Fibroblast of skin of abdomen (primary cell): ENCODE results near the gene DAB2IP.

ENCODE experiments used
- DNase-seq: peaks from one replicate; pipeline ENCODE4 v3.0.0-alpha.2; 2013

DAB2IP gene

DNA sequence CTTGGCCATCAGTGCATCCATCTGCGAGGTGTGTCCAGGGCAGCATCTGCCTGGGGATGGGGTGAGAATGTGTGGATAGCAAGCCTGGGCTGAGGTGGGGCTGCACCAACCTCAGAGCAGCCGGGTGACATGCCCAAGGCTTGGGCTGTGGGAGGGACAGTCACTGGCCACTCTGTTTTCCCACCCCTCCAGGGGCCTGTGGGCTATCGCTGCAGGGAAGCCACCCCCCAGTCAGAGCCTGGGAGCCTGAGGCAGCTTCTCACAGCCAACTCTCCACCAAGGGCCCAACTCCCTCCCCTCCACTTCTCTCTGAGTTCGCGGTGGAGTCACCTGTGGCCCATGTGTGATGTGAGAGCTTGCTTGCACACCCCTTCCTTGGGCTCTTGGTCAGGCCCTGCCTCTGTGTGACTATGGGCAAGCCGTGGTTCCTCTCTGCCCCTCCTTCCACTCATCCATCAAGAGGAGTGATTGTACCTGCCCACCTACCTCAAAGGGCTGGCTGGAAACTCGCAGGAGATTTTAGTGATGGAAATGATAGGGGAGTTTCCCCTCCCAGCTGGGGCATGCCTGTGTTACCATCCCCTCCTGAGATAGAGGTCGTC lies 54.8 kb downstream of the DAB2IP start:
- DNase-seq: no peak

- no peak for DNase-seq
These were observed 56.3 kb downstream of the DAB2IP start for GRCh38 chr9:121707477-121708424.

DNA sequence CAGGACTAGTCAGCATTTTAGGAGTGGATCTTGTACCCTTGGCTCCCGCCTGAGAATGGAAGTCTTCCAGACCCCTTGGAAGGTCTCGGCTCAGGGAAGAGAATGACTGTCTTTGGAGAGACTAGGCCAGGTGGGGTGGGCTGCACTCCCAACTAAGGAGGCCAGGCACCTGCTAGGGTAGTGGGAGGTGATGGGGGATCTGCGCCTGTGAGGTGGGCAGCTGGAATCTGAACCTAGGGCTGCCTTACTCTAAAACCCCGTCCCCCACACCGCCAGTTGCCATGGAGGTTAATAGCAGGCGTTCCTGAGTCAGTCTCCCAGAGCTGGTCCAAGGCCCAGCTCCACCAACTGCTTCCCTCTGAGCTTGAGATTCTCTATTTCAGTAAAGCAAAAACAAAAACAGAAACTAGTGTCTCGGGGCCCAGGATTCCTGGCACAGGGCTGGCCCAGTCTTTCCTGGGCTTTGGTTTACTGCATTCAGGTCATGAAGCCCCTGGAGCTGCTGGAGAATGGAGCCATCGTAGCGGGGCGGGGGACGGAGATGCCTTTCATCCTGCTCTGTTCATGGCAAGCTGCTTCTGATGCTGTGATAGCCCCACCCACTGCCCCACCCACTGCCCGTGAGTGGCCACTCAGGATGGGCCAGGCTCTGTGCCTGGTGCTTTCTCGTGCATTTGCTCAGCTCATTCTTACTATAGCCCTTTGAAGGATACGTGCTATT lies 57.5 kb downstream of the DAB2IP start:
- no peak for DNase-seq

- no peak for DNase-seq
These were observed 58.4 kb downstream of the DAB2IP start for GRCh38 chr9:121709798-121710197.

DNA sequence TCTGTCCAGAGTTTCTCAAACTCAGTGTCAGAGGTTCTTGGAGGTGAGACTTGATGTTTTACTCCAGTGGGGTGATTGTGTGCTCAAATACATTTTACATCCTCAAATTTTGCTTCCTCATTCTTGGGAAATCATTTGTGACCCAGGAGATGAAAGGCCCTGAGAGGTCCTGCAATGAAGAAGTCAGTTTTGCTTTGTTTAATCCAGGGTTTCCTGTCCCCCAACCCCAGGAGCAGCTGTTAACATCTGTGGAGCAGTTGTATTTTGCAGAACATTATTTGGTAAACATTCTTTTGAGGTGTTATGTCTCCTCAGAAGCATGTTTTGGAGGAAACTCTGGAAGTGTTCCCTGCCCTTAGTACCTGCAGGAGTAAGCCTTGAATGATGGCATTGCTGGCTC lies 59.8 kb downstream of the DAB2IP start:
- DNase-seq: no peak

DNA sequence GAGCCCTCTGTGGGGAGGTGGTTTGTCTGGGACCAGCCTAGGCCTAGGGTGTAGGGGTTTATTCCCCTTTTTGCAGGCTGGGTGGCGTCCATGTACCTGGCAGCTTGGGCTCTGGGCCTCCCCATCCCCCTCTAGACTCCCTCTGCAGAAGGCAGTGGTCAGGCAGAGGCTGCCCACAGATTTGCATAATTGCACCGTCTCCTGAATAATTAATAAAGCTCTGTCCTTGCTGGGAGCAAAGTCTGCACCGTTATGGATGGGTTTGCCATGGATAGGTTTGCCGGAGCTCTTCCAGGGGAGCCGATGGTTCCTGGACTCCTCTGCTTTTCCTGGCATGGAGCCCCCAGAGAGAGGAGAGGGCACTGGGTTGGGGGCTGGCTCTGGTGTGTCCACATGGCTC lies 60.4 kb downstream of the DAB2IP start:
- no peak for DNase-seq

GRCh38 chr9:121713400-121714070 lies 62.1 kb downstream of the DAB2IP start:
- DNase-seq: no peak

DNA sequence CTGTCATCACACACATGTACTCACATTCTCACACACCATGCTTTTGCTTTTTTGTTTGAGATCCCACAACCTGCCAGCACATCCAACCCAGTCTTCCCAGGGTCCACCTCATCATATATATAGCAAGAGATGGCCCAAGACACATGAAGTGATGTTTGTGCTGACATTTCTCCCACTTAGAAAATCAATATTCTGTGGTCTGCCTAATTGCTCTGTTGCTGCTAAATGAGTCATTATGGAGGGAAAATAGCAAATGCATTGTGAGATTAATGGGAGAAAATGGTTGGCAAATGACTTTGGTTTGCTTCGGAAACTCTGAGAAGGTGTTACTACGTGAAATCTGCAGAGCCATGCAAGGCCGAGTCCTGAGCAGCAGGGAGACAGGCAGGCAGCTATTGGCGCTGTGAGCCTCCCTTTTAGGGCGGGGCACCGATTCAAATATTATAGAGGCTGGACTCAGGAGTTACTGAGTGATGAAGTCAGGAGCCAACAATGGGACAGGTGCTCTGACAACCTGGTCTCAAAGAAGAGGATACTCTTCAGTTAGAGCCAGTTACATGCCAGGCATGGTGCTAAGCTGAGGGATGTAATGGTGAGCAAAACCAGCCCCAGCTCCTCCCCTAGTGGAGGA lies 62.8 kb downstream of the DAB2IP start:
- DNase-seq: no peak

DNA sequence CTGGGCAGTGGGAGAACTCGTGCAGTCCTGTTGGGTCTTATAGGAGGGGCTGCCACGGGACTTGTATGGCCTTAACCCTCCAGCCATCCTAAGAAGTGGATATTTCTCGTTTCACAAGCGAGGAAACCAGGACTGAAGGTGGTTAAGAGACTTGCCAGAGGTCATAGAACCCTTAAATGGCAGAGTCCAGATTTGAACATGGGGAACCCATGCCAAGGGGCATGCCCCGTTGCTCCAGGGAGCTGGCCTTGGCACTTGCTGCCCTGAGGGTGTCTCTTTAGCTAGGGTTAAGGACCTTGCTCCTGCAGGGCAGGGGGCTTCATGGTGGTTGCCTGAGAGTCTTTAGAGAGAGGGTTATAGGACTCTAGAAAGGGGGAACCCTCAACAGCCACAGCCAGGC lies 63.4 kb downstream of the DAB2IP start:
- no peak for DNase-seq

DNA sequence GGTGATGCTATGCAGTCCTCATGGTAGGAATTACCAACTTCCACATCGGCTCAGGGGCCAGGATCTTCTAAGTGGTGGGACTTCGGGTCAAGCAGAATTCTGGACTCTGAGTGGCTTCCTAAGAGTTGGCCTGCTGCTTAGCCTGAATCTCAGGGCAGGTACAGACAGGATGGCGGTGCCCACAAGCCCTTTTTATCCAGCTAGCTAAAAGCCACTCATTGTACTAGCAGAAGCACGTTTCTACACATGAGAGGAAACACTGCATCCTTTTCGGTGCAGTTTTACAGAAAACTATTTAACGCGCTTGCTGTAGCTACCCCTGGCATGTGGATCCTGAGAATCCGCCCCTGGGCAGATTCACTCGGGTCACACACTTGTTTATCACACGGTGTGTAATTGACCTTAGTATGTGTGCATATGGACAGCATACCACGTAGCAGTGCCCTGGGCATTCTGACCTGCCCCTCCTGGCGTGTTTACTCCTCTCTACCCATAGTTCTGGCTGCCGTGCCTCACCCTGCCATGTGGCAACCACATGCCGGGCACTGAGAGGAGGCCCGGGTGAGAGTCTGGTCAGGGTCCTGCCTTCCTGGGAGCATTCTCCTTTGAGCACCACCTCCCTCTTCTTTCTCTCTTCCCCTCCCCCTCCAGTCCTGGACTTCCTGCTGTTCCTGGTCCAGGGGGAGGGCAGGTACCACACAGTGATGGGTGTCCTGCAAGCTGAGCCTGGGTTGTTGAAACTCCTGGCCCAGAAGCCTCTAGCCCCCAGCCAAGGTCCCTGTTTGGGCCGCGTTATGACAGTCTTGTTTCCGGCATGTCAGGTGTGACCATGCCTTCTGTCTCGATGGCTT lies 65.9 kb downstream of the DAB2IP start:
- no peak for DNase-seq

DNA sequence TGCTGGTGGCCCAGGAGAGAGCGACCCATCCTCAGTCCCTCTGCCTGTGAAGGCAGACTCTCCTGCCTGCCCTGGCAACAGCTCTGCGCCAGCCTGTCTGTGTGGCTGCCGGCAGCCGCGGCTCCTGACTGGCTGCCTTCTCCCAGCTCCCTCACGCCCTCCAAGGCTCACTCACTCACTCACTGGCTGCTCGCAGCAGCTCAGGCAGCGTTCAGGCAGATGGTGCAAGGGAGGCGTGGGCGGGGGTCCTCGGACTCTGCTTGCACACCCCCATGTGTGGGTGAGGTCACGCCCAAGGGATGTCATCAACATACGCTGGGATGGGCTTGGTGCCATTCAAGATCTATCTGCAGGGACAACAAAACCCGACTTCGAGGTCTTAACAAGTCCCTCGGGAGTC lies 66.7 kb downstream of the DAB2IP start:
- DNase-seq: peak; percentile 44

DNA sequence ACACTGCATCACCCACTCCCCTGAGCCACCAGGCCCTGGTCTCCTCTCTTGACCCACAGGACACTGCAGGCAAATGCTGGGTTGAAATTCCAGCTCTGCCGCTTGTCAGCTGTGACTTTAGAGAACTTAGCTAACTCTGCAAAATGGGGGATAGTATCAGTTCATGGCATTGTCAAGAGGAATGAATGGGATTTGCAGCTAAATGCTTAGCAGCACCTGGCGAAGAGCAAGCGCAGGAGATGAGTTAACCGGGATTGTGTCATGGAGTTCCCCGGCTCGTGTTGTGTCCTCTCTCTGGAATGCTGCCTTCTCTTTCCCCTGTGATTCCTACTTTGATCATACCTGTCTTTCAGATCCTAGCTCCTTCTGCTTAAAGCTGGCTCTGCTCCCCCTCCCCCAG lies 67.1 kb downstream of the DAB2IP start:
- DNase-seq: no peak

- DNase-seq: no peak
These were observed 69.0 kb downstream of the DAB2IP start for GRCh38 chr9:121720311-121721057.

DNA sequence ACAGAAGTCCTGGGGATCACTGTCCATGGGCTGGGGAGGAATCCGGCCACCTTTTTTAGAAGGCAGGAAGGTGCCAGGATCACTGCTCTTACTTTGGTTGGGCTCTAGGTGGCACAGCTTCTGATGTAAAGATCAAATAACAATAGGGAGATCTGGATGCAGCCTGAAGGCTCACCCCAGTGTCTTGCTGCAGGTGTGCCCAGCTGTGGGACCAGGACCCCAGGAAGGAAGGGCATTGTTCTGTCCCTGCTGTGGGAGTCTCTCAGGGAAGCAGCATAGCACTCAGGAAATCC lies 69.6 kb downstream of the DAB2IP start:
- DNase-seq: no peak

GRCh38 chr9:121721770-121722169 lies 70.3 kb downstream of the DAB2IP start:
- no peak for DNase-seq

GRCh38 chr9:121725008-121725775 lies 73.8 kb downstream of the DAB2IP start:
- DNase-seq: peak; percentile 98

- no peak for DNase-seq
These were observed 76.0 kb downstream of the DAB2IP start for GRCh38 chr9:121727295-121728020.

DNA sequence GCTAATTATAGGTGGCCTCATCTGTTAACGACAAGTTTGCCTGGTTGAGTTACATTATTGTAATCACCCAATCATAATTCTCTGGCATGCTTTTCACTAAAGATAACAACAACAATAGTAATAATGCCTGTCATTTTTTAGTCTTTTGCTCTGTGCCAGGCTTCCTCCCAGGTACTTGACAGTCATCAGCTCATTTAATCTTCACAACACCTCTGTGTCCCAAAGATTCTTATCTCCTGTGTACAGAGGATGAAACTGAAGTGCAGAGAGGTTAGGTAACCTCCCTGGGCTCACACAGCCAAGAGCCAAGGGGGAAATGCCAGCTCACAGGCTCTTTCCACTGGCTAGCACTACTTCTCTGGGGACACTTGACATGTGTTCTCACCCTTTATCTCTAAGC lies 77.5 kb downstream of the DAB2IP start:
- DNase-seq: no peak
